ENCODE measurements around the gene CA12. TPM values are rescaled to one million over a fixed set of nuclear protein-coding genes. Genes with fewer than 3 reads are reported as not detected.
A peak's percentile ranks its signal among the peaks of the same experiment; 100 is the strongest.

CA12 gene
- total RNA-seq, 2 donors from 2014 or later: 1.3 to 5.5 TPM

GRCh38 chr15:63384906-63385305, 3.3 kb upstream of the CA12 start:
- no peak for TF ChIP-seq CTCF (IDR thresholded peaks at IDR 0.05)
- no peaks in the 10 kb centered on the region for H3K9me3 ChIP-seq
- peaks cover 0 to 15% of the 10 kb centered on the region in 2 donors for H3K4me1 ChIP-seq
- no peaks in the 10 kb centered on the region for H3K36me3 ChIP-seq
- peaks cover 0 to 2% of the 10 kb centered on the region in 2 donors for H3K27me3 ChIP-seq
- no peak overlapping the region for H3K4me3 ChIP-seq
- no peak overlapping the region for H3K27ac ChIP-seq
- DNase-seq (ENCODE audit: low spot score): no peak

GRCh38 chr15:63382966-63383710, 1.5 kb upstream of the CA12 start:
- Histone ChIP-seq H3K9me3 (no peaks in the 10 kb centered on the region), H3K36me3 (no peaks in the 10 kb centered on the region), H3K4me3 (no peak overlapping the region), H3K27me3 (peaks cover 0 to 2% of the 10 kb centered on the region in 2 donors), H3K4me1 (peaks cover 0 to 15% of the 10 kb centered on the region in 2 donors), H3K27ac (no peak overlapping the region)
- DNase-seq (ENCODE audit: low spot score): no peak
- no peak for TF ChIP-seq CTCF (IDR thresholded peaks at IDR 0.05)

DNA sequence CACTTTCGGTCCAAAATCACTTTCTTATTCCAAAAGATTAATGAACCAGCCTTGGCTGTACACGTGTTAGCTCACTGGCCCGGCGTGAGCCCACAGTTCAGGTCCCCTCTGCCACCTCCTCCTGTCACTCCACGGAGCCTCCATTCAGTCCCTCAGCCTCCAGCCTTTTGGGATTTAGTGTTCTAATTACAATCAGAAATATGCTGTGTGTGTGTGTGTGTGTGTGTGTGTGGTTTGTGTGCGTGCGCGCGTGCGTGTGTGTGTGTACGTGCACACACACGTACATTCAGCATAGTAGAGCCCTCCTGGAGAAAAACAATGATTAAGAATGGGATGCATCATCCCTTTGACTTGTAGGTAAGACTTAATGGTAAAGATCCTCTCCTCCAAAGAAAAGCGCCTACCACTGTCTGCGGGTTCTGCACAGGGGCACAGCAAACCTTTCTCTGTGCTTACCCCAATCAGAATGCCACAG, 801 bp downstream of the CA12 start:
- Histone ChIP-seq H3K4me1 (peaks cover 0 to 15% of the 10 kb centered on the region in 2 donors), H3K27ac (no peak overlapping the region), H3K4me3 (peak overlapping the region in 1 of 2 donors; percentile 48), H3K27me3 (peaks cover 0 to 2% of the 10 kb centered on the region in 2 donors), H3K36me3 (no peaks in the 10 kb centered on the region), H3K9me3 (no peaks in the 10 kb centered on the region)
- no peak for TF ChIP-seq CTCF (IDR thresholded peaks at IDR 0.05)
- DNase-seq (ENCODE audit: low spot score): no peak

- H3K27ac ChIP-seq: no peak overlapping the region
- no peak overlapping the region for H3K4me3 ChIP-seq
- peaks cover 0 to 21% of the 10 kb centered on the region in 2 donors for H3K4me1 ChIP-seq
- H3K27me3 ChIP-seq: peaks cover 0 to 2% of the 10 kb centered on the region in 2 donors
- no peak for DNase-seq (ENCODE audit: low spot score)
- TF ChIP-seq CTCF (IDR thresholded peaks at IDR 0.05): no peak
- no peaks in the 10 kb centered on the region for H3K9me3 ChIP-seq
- H3K36me3 ChIP-seq: no peaks in the 10 kb centered on the region
Measured at GRCh38 chr15:63380151-63380807, 1.4 kb downstream of the CA12 start.

DNA sequence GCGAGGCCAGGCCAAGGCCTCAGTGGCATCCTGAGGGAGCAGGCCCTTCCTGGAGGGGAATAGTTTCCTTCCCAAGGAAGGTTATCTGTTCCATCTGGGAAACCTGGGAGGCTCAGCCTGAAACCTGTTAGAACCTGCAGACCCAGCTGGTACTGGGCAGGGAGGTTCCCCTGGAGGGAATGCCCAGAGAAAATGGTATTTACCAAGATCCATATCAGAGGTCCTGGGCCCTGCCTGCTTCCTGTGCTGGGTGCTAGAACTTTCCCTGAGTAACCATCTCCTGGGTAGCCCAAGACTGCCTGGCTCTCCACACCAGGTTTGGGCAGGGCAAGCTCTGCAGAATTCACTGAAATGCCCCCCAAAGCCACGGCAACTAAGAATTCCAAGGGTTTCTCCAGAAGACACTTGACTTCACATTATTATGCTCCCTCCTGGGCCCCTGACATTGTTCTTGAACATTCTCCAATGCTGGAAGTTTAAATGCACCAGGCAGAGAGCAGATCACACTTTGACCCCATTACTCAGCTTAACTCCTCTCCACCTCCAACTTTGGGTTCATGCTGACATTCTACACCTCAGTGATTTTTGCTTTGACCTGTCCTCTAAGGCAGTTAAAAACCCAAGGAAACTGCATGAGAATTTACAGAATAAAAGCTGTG, 2.0 kb downstream of the CA12 start:
- DNase-seq (ENCODE audit: low spot score): no peak
- H3K4me3 ChIP-seq: no peak overlapping the region
- no peak overlapping the region for H3K27ac ChIP-seq
- no peaks in the 10 kb centered on the region for H3K9me3 ChIP-seq
- peaks cover 0 to 2% of the 10 kb centered on the region in 2 donors for H3K27me3 ChIP-seq
- TF ChIP-seq CTCF (IDR thresholded peaks at IDR 0.05): no peak
- no peaks in the 10 kb centered on the region for H3K36me3 ChIP-seq
- H3K4me1 ChIP-seq: peaks cover 0 to 27% of the 10 kb centered on the region in 2 donors

Data from right atrium auricular region (tissue), 2 donors.